Heart right ventricle (tissue), 16 donors: Measurements from ENCODE around the gene KIF15. TPM values are rescaled to one million over a fixed set of nuclear protein-coding genes. Genes with fewer than 3 reads are reported as not detected.

Source experiments
- ATAC-seq, 8 donors: fragments of 200-7000 bp; cut with Tn5 transposase; one replicate each; pipeline ENCODE4 v1.9.1; 2020; ENCODE audit warnings: mild to moderate bottlenecking in 8 of 8, moderate library complexity in 8 of 8, moderate number of reproducible peaks in 1 of 8
- DNase-seq, 2 donors: peaks; one replicate each; pipeline ENCODE4 v3.0.0-alpha.2; 2020
- H3K27ac ChIP-seq, 10 donors: fragments of 200-600 bp; sonication (generic) in 2 of 10; one replicate each; pipeline versions ENCODE4 v1.5.0 to v1.8.0; 2020 to 2022; ENCODE audit warnings: mild to moderate bottlenecking in 3 of 10
- H3K27me3 ChIP-seq, 7 donors: fragments of 200-600 bp; one replicate each; pipeline ENCODE4 v1.8.0; 2021 to 2022; ENCODE audit warnings: mild to moderate bottlenecking in 2 of 7
- H3K36me3 ChIP-seq, 9 donors: fragments of 200-600 bp; sonication (generic) in 1 of 9; one replicate each; pipeline versions ENCODE4 v1.5.0 to v1.8.0; 2020 to 2022; ENCODE audit warnings: mild to moderate bottlenecking in 2 of 9
- H3K4me1 ChIP-seq, 9 donors: fragments of 200-600 bp; sonication (generic) in 1 of 9; one replicate each; pipeline versions ENCODE4 v1.5.0 to v1.8.0; 2020 to 2022; ENCODE audit warnings: mild to moderate bottlenecking in 4 of 9
- H3K4me3 ChIP-seq, 10 donors: fragments of 200-600 bp; sonication (generic) in 2 of 10; one replicate each; pipeline versions ENCODE4 v1.5.0 to v1.8.0; 2020 to 2022; ENCODE audit warnings: mild to moderate bottlenecking in 7 of 10, moderate library complexity in 2 of 10
- H3K9me3 ChIP-seq, 11 donors: fragments of 200-600 bp in 10 of 11; sonication (generic) in 2 of 11; one replicate each; pipeline versions ENCODE4 v1.5.0 to v1.8.0; 2013 to 2022; ENCODE audit warnings: mild to moderate bottlenecking in 2 of 11, control low read depth in 1 of 11, moderate library complexity in 1 of 11
- WGBS, 2 donors: extraction: QIAGEN DNeasy Blood & Tissue Kit; methylation state at CpG; one replicate each; pipeline ENCODE4 v1.1.7; 2013; ENCODE audit warnings: inconsistent platforms in 1 of 2; 5-methylcytosine and 5-hydroxymethylcytosine counted together
- intact Hi-C, 10 donors: fragments of 100-400 bp; cut with DNase I; formaldehyde crosslinking; loops; one replicate each; pipeline versions ENCODE4 v1.11.1 to v1.14.2; 2022
- polyA plus RNA-seq, 2 donors: library from polyadenylated mRNA; stranded (reverse); fragments of 200-250 nt; gene quantifications; one replicate each; pipeline ENCODE4 v1.2.3, GENCODE V29; 2013
- total RNA-seq, 10 donors: library from RNA; stranded (reverse); fragmentation: NEBNext Ultra II Directional in 3 of 10; extraction: Animal tissue kit (Norgen Biotek cat#: 25700) in 3 of 10; gene quantifications; one replicate each; pipeline versions ENCODE4 v1.2.1 to v1.2.4, GENCODE V29; 2021 to 2023
- TF ChIP-seq, protein P1 (sequence below), 9 donors: fragments of 200-600 bp; sonication (generic) in 2 of 9; IDR thresholded peaks; one replicate each; pipeline versions ENCODE4 v1.5.0 to v1.8.0; 2021 to 2022; ENCODE audit warnings: antibody characterized with exemption in 9 of 9, mild to moderate bottlenecking in 5 of 9, moderate library complexity in 1 of 9
- donor health status: Arrhythmogenic right ventricular cardiomyopathy.
- donor health status: ischemic (EF 13 %, LVEDD 7.1; RV severe dilation, severe dysfunction).
- donor health status: healthy with polysubstance abuse.
- donor health status: DM: no; HTN: yes; CAD: no.
- donor health status: DM: no; HTN: no; CAD: no.
- donor health status: ischemic (EF 25% LVEDD 6.9; RV normal size, moderate dysfunction).
- donor health status: ischemic (EF 25% LVEDD 5.7; RV mildly dilated, moderate dysfunction).
- donor health status: healthy.
- donor health status: DM: yes; HTN: yes; CAD: no.
- donor health status: Ischemic cardiomyopathy.
- donor health status: ischemic (EF 35%, LVEDD 5.7; RV mildly dilated, moderate dysfunction).
- donor health status: nonischemic (EF 11% LVEDD 7.7; RV severe dilation, severe dysfunction).
- donor health status: DM: yes; HTN: yes; CAD: no.
- donor health status: PGD.
- donor health status: ischemic (EF 29% LVEDD 5.4; RV normal size, mild dysfunction).
- donor health status: nonischemic (EF 23%, LVEDD 6.1; RV moderate dilation, normal function).

KIF15 gene
- total and polyA plus RNA-seq, 12 donors: 0.17 to 1.9 (median 0.36) TPM

DNA sequence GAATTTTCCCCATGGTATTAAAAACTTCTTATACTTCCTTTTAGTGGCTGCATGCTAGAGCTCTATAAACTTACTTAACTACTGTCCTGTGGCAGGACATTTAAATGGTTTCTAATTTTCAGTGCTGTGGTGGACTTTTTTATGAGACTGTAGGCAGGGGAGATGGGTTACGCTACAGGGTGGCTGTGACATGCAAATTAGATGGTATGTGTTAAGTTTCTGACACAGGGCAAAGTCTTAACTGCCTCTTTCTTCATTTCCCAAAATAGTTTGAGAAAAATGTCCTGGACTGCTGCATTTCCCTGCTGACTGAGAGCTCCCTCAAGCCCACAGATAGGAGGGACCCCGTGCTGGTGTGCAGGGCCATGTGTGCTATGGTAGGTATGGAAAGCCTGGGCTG is 134.8 kb downstream of the KIF15 start:
- ATAC-seq: no peak
- TF ChIP-seq, protein P1, sequence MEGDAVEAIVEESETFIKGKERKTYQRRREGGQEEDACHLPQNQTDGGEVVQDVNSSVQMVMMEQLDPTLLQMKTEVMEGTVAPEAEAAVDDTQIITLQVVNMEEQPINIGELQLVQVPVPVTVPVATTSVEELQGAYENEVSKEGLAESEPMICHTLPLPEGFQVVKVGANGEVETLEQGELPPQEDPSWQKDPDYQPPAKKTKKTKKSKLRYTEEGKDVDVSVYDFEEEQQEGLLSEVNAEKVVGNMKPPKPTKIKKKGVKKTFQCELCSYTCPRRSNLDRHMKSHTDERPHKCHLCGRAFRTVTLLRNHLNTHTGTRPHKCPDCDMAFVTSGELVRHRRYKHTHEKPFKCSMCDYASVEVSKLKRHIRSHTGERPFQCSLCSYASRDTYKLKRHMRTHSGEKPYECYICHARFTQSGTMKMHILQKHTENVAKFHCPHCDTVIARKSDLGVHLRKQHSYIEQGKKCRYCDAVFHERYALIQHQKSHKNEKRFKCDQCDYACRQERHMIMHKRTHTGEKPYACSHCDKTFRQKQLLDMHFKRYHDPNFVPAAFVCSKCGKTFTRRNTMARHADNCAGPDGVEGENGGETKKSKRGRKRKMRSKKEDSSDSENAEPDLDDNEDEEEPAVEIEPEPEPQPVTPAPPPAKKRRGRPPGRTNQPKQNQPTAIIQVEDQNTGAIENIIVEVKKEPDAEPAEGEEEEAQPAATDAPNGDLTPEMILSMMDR (IDR thresholded peaks at IDR 0.05): no peak
- no peaks in the 10 kb centered on the region for H3K36me3 ChIP-seq
- H3K9me3 ChIP-seq: no peaks in the 10 kb centered on the region
- peaks cover 0 to 22% (median 10%) of the 10 kb centered on the region in 7 donors for H3K27me3 ChIP-seq
- no peaks in the 10 kb centered on the region for H3K4me1 ChIP-seq
- WGBS, 2 donors: 65 to 69% methylated on average over 2 of the region's 2 CpGs
- intact Hi-C loops: no loop called here
- no peak overlapping the region for H3K27ac ChIP-seq
- no peak for DNase-seq
- no peak overlapping the region for H3K4me3 ChIP-seq

DNA sequence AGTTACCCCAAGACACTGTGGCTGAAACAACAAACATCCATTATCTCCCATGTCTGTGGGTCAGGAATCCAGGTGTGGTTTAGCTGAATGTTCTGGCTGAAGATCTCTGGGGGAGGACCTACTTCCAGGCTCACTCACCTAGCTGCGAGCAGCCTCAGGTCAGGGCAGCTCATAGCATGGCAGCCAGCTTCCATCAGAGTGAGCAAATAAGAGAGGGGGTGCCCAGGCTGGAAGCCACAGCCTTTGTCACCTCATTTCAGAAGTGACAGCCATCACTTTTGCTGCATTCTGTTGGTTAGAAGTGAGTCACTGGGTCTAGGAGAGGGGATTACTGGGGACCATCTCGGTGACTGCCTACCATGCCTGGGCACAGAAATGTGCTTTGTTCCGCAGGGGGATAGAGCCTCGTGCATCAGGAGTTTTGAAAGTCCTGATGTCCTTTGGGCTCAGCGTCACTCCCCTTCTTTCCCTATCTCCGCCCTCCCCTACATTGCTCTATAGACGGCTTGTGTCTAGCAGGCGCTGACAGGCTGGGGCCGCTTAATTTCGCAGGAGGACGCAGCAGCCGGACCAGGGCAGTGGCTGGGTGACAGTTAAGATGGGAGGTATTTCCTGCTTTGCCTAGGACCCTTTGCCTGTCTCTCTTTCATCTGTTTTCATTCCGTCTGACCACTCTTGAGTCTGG is 138.2 kb downstream of the KIF15 start:
- 26 to 42% methylated on average over 13 of the region's 13 CpGs for WGBS, 2 donors
- intact Hi-C loops: no loop called here
- no peak for ATAC-seq
- Histone ChIP-seq H3K4me3 (no peak overlapping the region), H3K27me3 (peaks cover 0 to 25% (median 10%) of the 10 kb centered on the region in 7 donors), H3K36me3 (no peaks in the 10 kb centered on the region), H3K27ac (no peak overlapping the region), H3K9me3 (no peaks in the 10 kb centered on the region), H3K4me1 (no peaks in the 10 kb centered on the region)
- TF ChIP-seq, protein P1 (IDR thresholded peaks at IDR 0.05): no peak
- no peak for DNase-seq

DNA sequence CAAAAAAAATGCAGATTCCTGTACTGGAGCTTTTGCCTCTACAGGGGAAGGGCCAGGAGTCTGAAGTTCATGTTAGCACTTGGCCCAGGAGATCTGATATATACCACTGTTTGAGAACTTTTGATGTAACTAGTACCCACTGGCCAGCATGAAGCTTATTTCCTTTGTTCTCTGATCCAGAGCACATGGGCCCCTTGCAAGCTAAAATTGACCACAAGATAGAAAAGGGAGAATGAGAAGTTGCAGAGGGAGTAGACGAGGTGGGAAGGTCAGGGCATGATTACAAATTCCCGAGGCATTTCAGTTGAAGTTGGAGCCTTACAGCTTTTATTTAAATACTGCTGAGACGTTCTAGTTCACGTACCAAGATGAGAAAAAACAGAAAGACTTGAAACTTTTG is 141.0 kb downstream of the KIF15 start:
- intact Hi-C loops: no loop called here
- no peak overlapping the region for H3K4me3 ChIP-seq
- H3K27ac ChIP-seq: no peak overlapping the region
- ATAC-seq (no peak), DNase-seq (no peak)
- H3K36me3 ChIP-seq: no peaks in the 10 kb centered on the region
- TF ChIP-seq, protein P1 (IDR thresholded peaks at IDR 0.05): no peak
- WGBS, 2 donors: 51 to 55% methylated on average over 4 of the region's 4 CpGs
- no peaks in the 10 kb centered on the region for H3K9me3 ChIP-seq
- H3K27me3 ChIP-seq: peaks cover 0 to 25% (median 6%) of the 10 kb centered on the region in 7 donors
- no peaks in the 10 kb centered on the region for H3K4me1 ChIP-seq

Other genes starting within 250 kb of the KIF15 start
- 1 to 10 TPM; 1.6 to 3.9 (median 2.4) TPM for gene ZKSCAN7, start 206.6 kb upstream of the KIF15 start, total RNA-seq
- 1 to 10 TPM; 1.2 to 2.6 TPM for gene ZKSCAN7, start 206.6 kb upstream of the KIF15 start, polyA plus RNA-seq
- 1 to 10 TPM in 7 of 10 donors, under 1 TPM in 3; 0.69 to 2.5 (median 1.3) TPM for gene ZNF660, start 176.8 kb upstream of the KIF15 start, total RNA-seq
- 1 to 10 TPM in 1 of 2 donors, under 1 TPM in 1; 0.41 to 1.1 TPM for gene ZNF660, start 176.8 kb upstream of the KIF15 start, polyA plus RNA-seq
- gene ZNF197, start 136.8 kb upstream of the KIF15 start, total RNA-seq: 10 to 100 TPM; 11.2 to 14.8 (median 12.9) TPM
- gene ZNF197, start 136.8 kb upstream of the KIF15 start, polyA plus RNA-seq: 1 to 10 TPM; 4.5 to 9.4 TPM
- 10 to 100 TPM in 1 of 10 donors, 1 to 10 TPM in 9; 4.8 to 10.2 (median 6.4) TPM for gene ZNF35, start 113.1 kb upstream of the KIF15 start, total RNA-seq
- 1 to 10 TPM; 4.1 to 4.5 TPM for gene ZNF35, start 113.1 kb upstream of the KIF15 start, polyA plus RNA-seq
- gene ZNF502, start 49.1 kb upstream of the KIF15 start, total RNA-seq: 1 to 10 TPM; 2.8 to 4.6 (median 3.5) TPM
- gene ZNF502, start 49.1 kb upstream of the KIF15 start, polyA plus RNA-seq: 1 to 10 TPM; 1.9 to 2.9 TPM
- gene ZNF501, start 32.2 kb upstream of the KIF15 start, total RNA-seq: 1 to 10 TPM; 3.0 to 8.7 (median 4.8) TPM
- gene ZNF501, start 32.2 kb upstream of the KIF15 start, polyA plus RNA-seq: 1 to 10 TPM; 1.5 to 1.7 TPM
- gene KIAA1143, start 175 bp upstream of the KIF15 start, total RNA-seq: 10 to 100 TPM; 27.7 to 36.6 (median 34.8) TPM
- 10 to 100 TPM in 1 of 2 donors, 1 to 10 TPM in 1; 9.9 to 11.3 TPM for gene KIAA1143, start 175 bp upstream of the KIF15 start, polyA plus RNA-seq
- 10 to 100 TPM in 6 of 10 donors, 1 to 10 TPM in 4; 8.4 to 13.1 (median 11.2) TPM for gene TMEM42, start 100.1 kb downstream of the KIF15 start, total RNA-seq
- gene TMEM42, start 100.1 kb downstream of the KIF15 start, polyA plus RNA-seq: 10 to 100 TPM; 11.6 to 18.7 TPM
- gene TGM4, start 112.8 kb downstream of the KIF15 start, total RNA-seq: not detected
- not detected for gene TGM4, start 112.8 kb downstream of the KIF15 start, polyA plus RNA-seq
- 10 to 100 TPM; 35.0 to 52.2 (median 43.1) TPM for gene ZDHHC3, start 214.4 kb downstream of the KIF15 start, total RNA-seq
- 10 to 100 TPM; 19.0 to 30.7 TPM for gene ZDHHC3, start 214.4 kb downstream of the KIF15 start, polyA plus RNA-seq
- 10 to 100 TPM; 24.2 to 35.4 (median 31.5) TPM for gene EXOSC7, start 214.4 kb downstream of the KIF15 start, total RNA-seq
- gene EXOSC7, start 214.4 kb downstream of the KIF15 start, polyA plus RNA-seq: 10 to 100 TPM; 32.8 to 39.9 TPM